A549 (cell line): ENCODE data around the gene SNRNP25.

Experiments used
- BHLHE40 ChIP-seq: IDR thresholded peaks from 2 replicates; pipeline ENCODE4 v1.6.1; 2012; ENCODE audit warnings: low read depth, low read length, inconsistent platforms
- CHD2 ChIP-seq: fragments of 150-350 bp; IDR thresholded peaks from 2 replicates; pipeline ENCODE4 v1.6.1; 2014; ENCODE audit warnings: low read length; ENCODE audit not compliant: partially characterized antibody
- CHD4 ChIP-seq: fragments of 200-600 bp; sonication (generic); IDR thresholded peaks from 2 replicates; pipeline ENCODE4 v1.6.1; 2016; ENCODE audit warnings: antibody characterized with exemption, mild to moderate bottlenecking, borderline replicate concordance
- ELK1 ChIP-seq: fragments of 150-350 bp; IDR thresholded peaks from 2 replicates; pipeline ENCODE4 v1.6.1; 2014; ENCODE audit warnings: low read depth, mild to moderate bottlenecking, low read length
- MAFK ChIP-seq: fragments of 450-650 bp; IDR thresholded peaks from 2 replicates; pipeline ENCODE4 v1.6.1; 2014; ENCODE audit not compliant: partially characterized antibody
- MAX ChIP-seq: IDR thresholded peaks from 2 replicates; pipeline ENCODE4 v1.6.1; 2012
- POLR2A ChIP-seq: IDR thresholded peaks from 2 replicates; pipeline ENCODE4 v1.6.1; 2012; ENCODE audit warnings: mild to moderate bottlenecking, low read length
- POLR2AphosphoS2 ChIP-seq: conservative IDR thresholded peaks from 2 replicates; pipeline ENCODE4 v1.6.1; 2012; ENCODE audit warnings: low read length, improper control_type of control experiment, inconsistent platforms
- RFX5 ChIP-seq: fragments of 450-650 bp; IDR thresholded peaks from 2 replicates; pipeline ENCODE4 v1.7.1; 2014; ENCODE audit warnings: antibody characterized with exemption, mild to moderate bottlenecking, moderate library complexity
- TF ChIP-seq, protein P1 (sequence below): fragments of >200 bp; sonication (Bioruptor Twin); formaldehyde crosslinking; IDR thresholded peaks from 3 replicates; pipeline ENCODE4 v1.5.1; 2016

DNA sequence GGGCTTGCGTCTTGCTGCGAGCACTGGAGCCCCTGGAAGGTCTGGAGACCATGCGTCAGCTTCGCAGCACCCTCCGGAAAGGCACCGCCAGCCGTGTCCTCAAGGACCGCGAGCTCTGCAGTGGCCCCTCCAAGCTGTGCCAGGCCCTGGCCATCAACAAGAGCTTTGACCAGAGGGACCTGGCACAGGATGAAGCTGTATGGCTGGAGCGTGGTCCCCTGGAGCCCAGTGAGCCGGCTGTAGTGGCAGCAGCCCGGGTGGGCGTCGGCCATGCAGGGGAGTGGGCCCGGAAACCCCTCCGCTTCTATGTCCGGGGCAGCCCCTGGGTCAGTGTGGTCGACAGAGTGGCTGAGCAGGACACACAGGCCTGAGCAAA is 31.8 kb downstream of the SNRNP25 start:
- TF ChIP-seq, protein P1, sequence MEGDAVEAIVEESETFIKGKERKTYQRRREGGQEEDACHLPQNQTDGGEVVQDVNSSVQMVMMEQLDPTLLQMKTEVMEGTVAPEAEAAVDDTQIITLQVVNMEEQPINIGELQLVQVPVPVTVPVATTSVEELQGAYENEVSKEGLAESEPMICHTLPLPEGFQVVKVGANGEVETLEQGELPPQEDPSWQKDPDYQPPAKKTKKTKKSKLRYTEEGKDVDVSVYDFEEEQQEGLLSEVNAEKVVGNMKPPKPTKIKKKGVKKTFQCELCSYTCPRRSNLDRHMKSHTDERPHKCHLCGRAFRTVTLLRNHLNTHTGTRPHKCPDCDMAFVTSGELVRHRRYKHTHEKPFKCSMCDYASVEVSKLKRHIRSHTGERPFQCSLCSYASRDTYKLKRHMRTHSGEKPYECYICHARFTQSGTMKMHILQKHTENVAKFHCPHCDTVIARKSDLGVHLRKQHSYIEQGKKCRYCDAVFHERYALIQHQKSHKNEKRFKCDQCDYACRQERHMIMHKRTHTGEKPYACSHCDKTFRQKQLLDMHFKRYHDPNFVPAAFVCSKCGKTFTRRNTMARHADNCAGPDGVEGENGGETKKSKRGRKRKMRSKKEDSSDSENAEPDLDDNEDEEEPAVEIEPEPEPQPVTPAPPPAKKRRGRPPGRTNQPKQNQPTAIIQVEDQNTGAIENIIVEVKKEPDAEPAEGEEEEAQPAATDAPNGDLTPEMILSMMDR: no peak
- no peak for TF ChIP-seq RFX5
- TF ChIP-seq MAFK: no peak
- TF ChIP-seq POLR2AphosphoS2: no peak
- no peak for TF ChIP-seq POLR2A
- TF ChIP-seq CHD2: no peak
- no peak for TF ChIP-seq CHD4
- TF ChIP-seq MAX: no peak
- TF ChIP-seq ELK1: no peak
- no peak for TF ChIP-seq BHLHE40
